GM12878 (cell line): Measurements from ENCODE around the gene APOBEC3H.

ENCODE experiments used
- POLR2A ChIP-seq: IDR thresholded peaks from 2 replicates; pipeline ENCODE4 v1.6.1; 2011; ENCODE audit warnings: low read depth, mild to moderate bottlenecking, low read length
- ZNF207 ChIP-seq: fragments of 450-650 bp; IDR thresholded peaks from 2 replicates; pipeline ENCODE4 v1.6.1; 2014; ENCODE audit warnings: antibody characterized with exemption, mild to moderate bottlenecking, borderline replicate concordance
- ZSCAN29 ChIP-seq: fragments of 450-650 bp; IDR thresholded peaks from 2 replicates; pipeline ENCODE4 v1.6.1; 2017; ENCODE audit warnings: mild to moderate bottlenecking, moderate library complexity
- TF ChIP-seq, protein P1 (sequence below): IDR thresholded peaks from 2 replicates; pipeline ENCODE4 v1.6.1; 2011; ENCODE audit warnings: low read depth, mild to moderate bottlenecking, low read length, moderate library complexity, borderline replicate concordance; ENCODE audit errors: extremely low read depth
- TF ChIP-seq, protein P2 (sequence below), 3 experiments: IDR thresholded peaks in 2 of 3; conservative IDR thresholded peaks in 1 of 3; 2 replicates each; pipeline ENCODE4 v1.5.1; 2011; ENCODE audit warnings: low read depth in 3 of 3, low read length in 3 of 3, mild to moderate bottlenecking in 3 of 3, control low read depth in 2 of 3, moderate library complexity in 2 of 3, inconsistent platforms in 1 of 3, mixed read lengths in 1 of 3; ENCODE audit not compliant: control insufficient read depth in 2 of 3, insufficient read depth in 1 of 3; ENCODE audit errors: extremely low read depth in 1 of 3

- TF ChIP-seq, protein P1, sequence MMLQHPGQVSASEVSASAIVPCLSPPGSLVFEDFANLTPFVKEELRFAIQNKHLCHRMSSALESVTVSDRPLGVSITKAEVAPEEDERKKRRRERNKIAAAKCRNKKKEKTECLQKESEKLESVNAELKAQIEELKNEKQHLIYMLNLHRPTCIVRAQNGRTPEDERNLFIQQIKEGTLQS: no peak
- TF ChIP-seq POLR2A (no peak), ZSCAN29 (no peak), ZNF207 (no peak)
- TF ChIP-seq, protein P2, sequence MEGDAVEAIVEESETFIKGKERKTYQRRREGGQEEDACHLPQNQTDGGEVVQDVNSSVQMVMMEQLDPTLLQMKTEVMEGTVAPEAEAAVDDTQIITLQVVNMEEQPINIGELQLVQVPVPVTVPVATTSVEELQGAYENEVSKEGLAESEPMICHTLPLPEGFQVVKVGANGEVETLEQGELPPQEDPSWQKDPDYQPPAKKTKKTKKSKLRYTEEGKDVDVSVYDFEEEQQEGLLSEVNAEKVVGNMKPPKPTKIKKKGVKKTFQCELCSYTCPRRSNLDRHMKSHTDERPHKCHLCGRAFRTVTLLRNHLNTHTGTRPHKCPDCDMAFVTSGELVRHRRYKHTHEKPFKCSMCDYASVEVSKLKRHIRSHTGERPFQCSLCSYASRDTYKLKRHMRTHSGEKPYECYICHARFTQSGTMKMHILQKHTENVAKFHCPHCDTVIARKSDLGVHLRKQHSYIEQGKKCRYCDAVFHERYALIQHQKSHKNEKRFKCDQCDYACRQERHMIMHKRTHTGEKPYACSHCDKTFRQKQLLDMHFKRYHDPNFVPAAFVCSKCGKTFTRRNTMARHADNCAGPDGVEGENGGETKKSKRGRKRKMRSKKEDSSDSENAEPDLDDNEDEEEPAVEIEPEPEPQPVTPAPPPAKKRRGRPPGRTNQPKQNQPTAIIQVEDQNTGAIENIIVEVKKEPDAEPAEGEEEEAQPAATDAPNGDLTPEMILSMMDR (IDR thresholded peaks at IDR 0.05 in 2 of 3, conservative IDR thresholded peaks at IDR 0.05 in 1 of 3; ENCODE audit: control insufficient read depth in 2 of 3, extremely low read depth in 1 of 3, insufficient read depth in 1 of 3, low read depth in 3 of 3, low read length in 3 of 3): no peak
These were observed 5.6 kb upstream of the APOBEC3H start for GRCh38 chr22:39091126-39092081.
